ENCODE results near the gene HMGCR. TPM values are rescaled to one million over a fixed set of nuclear protein-coding genes. Genes with fewer than 3 reads are reported as not detected.

Gene HMGCR
- polyA plus RNA-seq, 3 donors = 19.8 to 33.3 (median 31.9) TPM

DNA sequence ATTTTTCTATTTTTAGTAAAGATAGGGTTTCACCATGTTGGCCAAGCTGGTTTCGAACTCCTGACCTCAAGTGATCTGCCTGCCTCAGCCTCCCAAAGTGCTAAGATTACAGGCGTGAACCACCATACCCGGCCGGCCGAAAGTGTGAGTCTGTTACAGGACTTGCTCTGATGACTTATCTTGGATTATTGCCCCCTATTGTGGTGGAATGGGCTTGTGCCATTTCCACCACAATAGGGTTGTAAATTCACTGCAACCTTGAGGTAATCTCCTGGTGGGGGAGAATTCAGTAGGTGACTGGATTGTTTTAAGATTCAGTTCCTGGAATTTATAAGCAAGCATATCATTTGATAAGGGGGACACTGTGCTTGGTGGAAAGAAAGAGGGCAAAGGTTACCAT is 15.0 kb upstream of the HMGCR start:
- DNase-seq = no peak
- Mint-ChIP-seq H3K27ac (peak overlapping the region; percentile 42 to 100 (median 96)), H3K4me3 (no peak overlapping the region), H3K36me3 (no peaks in the 10 kb centered on the region), H3K27me3 (ENCODE audit: low read depth in 3 of 3) (peaks cover 0 to 7% (median 0%) of the 10 kb centered on the region in 3 donors), H3K9me3 (no peaks in the 10 kb centered on the region), H3K4me1 (peaks cover 56% of the 10 kb centered on the region)
- H4K20me1 ChIP-seq (ENCODE audit: insufficient read depth, low read length) = no peaks in the 10 kb centered on the region
- intact Hi-C loops (cut with micrococcal nuclease) = no loop called here
- TF ChIP-seq, protein P1, sequence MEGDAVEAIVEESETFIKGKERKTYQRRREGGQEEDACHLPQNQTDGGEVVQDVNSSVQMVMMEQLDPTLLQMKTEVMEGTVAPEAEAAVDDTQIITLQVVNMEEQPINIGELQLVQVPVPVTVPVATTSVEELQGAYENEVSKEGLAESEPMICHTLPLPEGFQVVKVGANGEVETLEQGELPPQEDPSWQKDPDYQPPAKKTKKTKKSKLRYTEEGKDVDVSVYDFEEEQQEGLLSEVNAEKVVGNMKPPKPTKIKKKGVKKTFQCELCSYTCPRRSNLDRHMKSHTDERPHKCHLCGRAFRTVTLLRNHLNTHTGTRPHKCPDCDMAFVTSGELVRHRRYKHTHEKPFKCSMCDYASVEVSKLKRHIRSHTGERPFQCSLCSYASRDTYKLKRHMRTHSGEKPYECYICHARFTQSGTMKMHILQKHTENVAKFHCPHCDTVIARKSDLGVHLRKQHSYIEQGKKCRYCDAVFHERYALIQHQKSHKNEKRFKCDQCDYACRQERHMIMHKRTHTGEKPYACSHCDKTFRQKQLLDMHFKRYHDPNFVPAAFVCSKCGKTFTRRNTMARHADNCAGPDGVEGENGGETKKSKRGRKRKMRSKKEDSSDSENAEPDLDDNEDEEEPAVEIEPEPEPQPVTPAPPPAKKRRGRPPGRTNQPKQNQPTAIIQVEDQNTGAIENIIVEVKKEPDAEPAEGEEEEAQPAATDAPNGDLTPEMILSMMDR (IDR thresholded peaks at IDR 0.05) = no peak
- H3K36me3 ChIP-seq (replicated peaks in 1 of 2; ENCODE audit: control insufficient read depth in 1 of 2, insufficient read depth in 2 of 2, low read length in 2 of 2) = no peaks in the 10 kb centered on the region
- H3K4me1 ChIP-seq (ENCODE audit: control insufficient read depth in 1 of 2, insufficient read depth in 2 of 2, low read length in 2 of 2) = peaks cover 60 to 71% of the 10 kb centered on the region in 2 donors
- peak overlapping the region; percentile 86 to 99 for H3K27ac ChIP-seq (ENCODE audit: low read depth in 1 of 2, low read length in 2 of 2)
- no peak overlapping the region for H3K4me2 ChIP-seq (replicated peaks; ENCODE audit: extremely low read depth, low read length, poor library complexity, severe bottlenecking)
- H3K27me3 ChIP-seq (ENCODE audit: control insufficient read depth in 2 of 2, insufficient read depth in 2 of 2, low read length in 2 of 2) = no peaks in the 10 kb centered on the region
- 86% methylated on average over 2 of the region's 5 CpGs for WGBS (ENCODE audit: insufficient coverage)
- no peak overlapping the region for H2AFZ ChIP-seq (ENCODE audit: insufficient read depth, low read depth, low read length, poor library complexity, severe bottlenecking)
- no peaks in the 10 kb centered on the region for H3K79me2 ChIP-seq (ENCODE audit: insufficient read depth, low read length)
- no peak overlapping the region for H3K9ac ChIP-seq (ENCODE audit: insufficient read depth, low read length, poor library complexity, severe bottlenecking)
- H3K9me3 ChIP-seq (replicated peaks in 1 of 2; ENCODE audit: control insufficient read depth in 1 of 2, insufficient read depth in 1 of 2, low read length in 2 of 2) = no peaks in the 10 kb centered on the region
- H3K4me3 ChIP-seq (replicated peaks in 1 of 3; ENCODE audit: low read depth in 2 of 3, low read length in 3 of 3) = no peak overlapping the region

DNA sequence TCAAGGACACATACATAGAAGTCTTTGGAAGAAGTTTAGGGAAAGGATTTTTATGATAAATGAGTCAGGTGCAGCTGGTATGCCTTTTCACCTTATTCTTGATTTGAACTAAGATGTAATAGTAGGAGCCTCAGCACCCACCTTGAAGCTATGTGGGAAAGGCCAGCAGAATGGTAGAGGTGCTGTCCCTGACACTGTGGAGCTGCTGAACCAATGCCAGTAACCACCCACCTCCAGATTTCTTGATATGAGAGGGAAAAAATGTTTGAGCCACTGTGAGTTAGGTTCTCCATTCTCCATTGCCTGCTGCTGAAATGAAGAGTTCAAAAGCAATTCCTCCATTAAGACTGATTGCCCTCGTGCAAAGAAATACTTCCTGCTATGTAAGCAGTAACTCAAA is 12.2 kb upstream of the HMGCR start:
- peak overlapping the region; percentile 9 for H2AFZ ChIP-seq (ENCODE audit: insufficient read depth, low read depth, low read length, poor library complexity, severe bottlenecking)
- H3K27me3 Mint-ChIP-seq (ENCODE audit: low read depth in 3 of 3) = peaks cover 0 to 2% (median 0%) of the 10 kb centered on the region in 3 donors
- TF ChIP-seq, protein P1 (IDR thresholded peaks at IDR 0.05) = no peak

More for the DNA sequence above, 12.2 kb upstream of the HMGCR start:
- Mint-ChIP-seq H3K9me3 (peaks cover 0 to 2% (median 0%) of the 10 kb centered on the region in 7 donors), H3K36me3 (no peaks in the 10 kb centered on the region), H3K27ac (peak overlapping the region in 6 of 7 donors; percentile 46 to 79 (median 72)), H3K4me3 (no peak overlapping the region), H3K4me1 (peaks cover 43% of the 10 kb centered on the region)
- intact Hi-C loops (cut with micrococcal nuclease) = no loop called here
- no peaks in the 10 kb centered on the region for H3K79me2 ChIP-seq (ENCODE audit: insufficient read depth, low read length)
- peaks cover 43 to 50% of the 10 kb centered on the region in 2 donors for H3K4me1 ChIP-seq (ENCODE audit: control insufficient read depth in 1 of 2, insufficient read depth in 2 of 2, low read length in 2 of 2)
- no peaks in the 10 kb centered on the region for H3K27me3 ChIP-seq (ENCODE audit: control insufficient read depth in 2 of 2, insufficient read depth in 2 of 2, low read length in 2 of 2)
- no peak overlapping the region for H3K9ac ChIP-seq (ENCODE audit: insufficient read depth, low read length, poor library complexity, severe bottlenecking)
- H3K9me3 ChIP-seq (replicated peaks in 1 of 2; ENCODE audit: control insufficient read depth in 1 of 2, insufficient read depth in 1 of 2, low read length in 2 of 2) = no peaks in the 10 kb centered on the region
- WGBS (ENCODE audit: insufficient coverage) = 0% methylated on average over 1 of the region's 1 CpG
- peak overlapping the region; percentile 26 to 60 for H3K27ac ChIP-seq (ENCODE audit: low read depth in 1 of 2, low read length in 2 of 2)
- H3K36me3 ChIP-seq (replicated peaks in 1 of 2; ENCODE audit: control insufficient read depth in 1 of 2, insufficient read depth in 2 of 2, low read length in 2 of 2) = no peaks in the 10 kb centered on the region
- no peaks in the 10 kb centered on the region for H4K20me1 ChIP-seq (ENCODE audit: insufficient read depth, low read length)
- peak in 2 of 3 donors; percentile 16 to 40 for DNase-seq
- H3K4me2 ChIP-seq (replicated peaks; ENCODE audit: extremely low read depth, low read length, poor library complexity, severe bottlenecking) = peak overlapping the region; percentile 16
- H3K4me3 ChIP-seq (replicated peaks in 1 of 3; ENCODE audit: low read depth in 2 of 3, low read length in 3 of 3) = no peak overlapping the region

All from CD14-positive monocyte (primary cell).